Measurements from ENCODE around the gene TRIO.

- TF ChIP-seq CTCF (IDR thresholded peaks at IDR 0.05; ENCODE audit: insufficient read depth, low read length, poor library complexity, severe bottlenecking): no peak
- no peak for TF ChIP-seq EZH2phosphoT487 (conservative IDR thresholded peaks at IDR 0.05; ENCODE audit: low read length)
Observed at GRCh38 chr5:14405706-14406553, 262.8 kb downstream of the TRIO start.
